Naive B cell (primary cell): ENCODE results near the gene PCDH9. TPM values are rescaled to one million over a fixed set of nuclear protein-coding genes. Genes with fewer than 3 reads are reported as not detected.

Experiments
- ATAC-seq, 2 donors: fragments of 150-1000 bp; cut with Tn5 transposase; 2 replicates each; pipeline ENCODE4 v1.10.0; 2021; ENCODE audit warnings: low read depth in 2 of 2, mild to moderate bottlenecking in 2 of 2, moderate library complexity in 2 of 2
- DNase-seq: peaks from one replicate; pipeline ENCODE4 v3.0.0; 2022
- H3K27ac Mint-ChIP-seq, 6 donors: one replicate each; pipeline ENCODE4 v1.8.0; 2020 to 2022; ENCODE audit warnings: mild to moderate bottlenecking in 6 of 6, mixed read lengths in 6 of 6, moderate library complexity in 5 of 6, inconsistent platforms in 2 of 6
- H3K27me3 Mint-ChIP-seq, 3 donors: one replicate each; pipeline ENCODE4 v1.8.0; 2021 to 2022; ENCODE audit warnings: mixed read lengths in 3 of 3, mild to moderate bottlenecking in 1 of 3
- H3K36me3 Mint-ChIP-seq, 2 donors: one replicate each; pipeline ENCODE4 v1.8.0; 2020 to 2022; ENCODE audit warnings: mixed read lengths in 2 of 2, inconsistent platforms in 1 of 2, mild to moderate bottlenecking in 1 of 2
- H3K4me1 Mint-ChIP-seq, 3 donors: one replicate each; pipeline ENCODE4 v1.8.0; 2020 to 2022; ENCODE audit warnings: mixed read lengths in 3 of 3, inconsistent platforms in 1 of 3, mild to moderate bottlenecking in 1 of 3, moderate library complexity in 1 of 3
- H3K4me3 Mint-ChIP-seq, 8 donors: one replicate each; pipeline ENCODE4 v1.8.0; 2020 to 2022; ENCODE audit warnings: mild to moderate bottlenecking in 8 of 8, mixed read lengths in 8 of 8, moderate library complexity in 8 of 8, inconsistent platforms in 2 of 8
- H3K9me3 Mint-ChIP-seq, 7 donors: one replicate each; pipeline ENCODE4 v1.8.0; 2020 to 2022; ENCODE audit warnings: mixed read lengths in 7 of 7, mild to moderate bottlenecking in 5 of 7, inconsistent platforms in 2 of 7, moderate library complexity in 1 of 7
- polyA plus RNA-seq, 6 donors: library from polyadenylated mRNA; unstranded; fragments of 300-500 nt; fragmentation: Illumina TruSeq; gene quantifications; one replicate each; pipeline ENCODE4 v1.2.3, GENCODE V29; 2021; ENCODE audit warnings: low read depth in 6 of 6

Gene PCDH9
- polyA plus RNA-seq, 6 donors from 2014 or later: 49.9 to 70.2 (median 57.2) TPM

DNA sequence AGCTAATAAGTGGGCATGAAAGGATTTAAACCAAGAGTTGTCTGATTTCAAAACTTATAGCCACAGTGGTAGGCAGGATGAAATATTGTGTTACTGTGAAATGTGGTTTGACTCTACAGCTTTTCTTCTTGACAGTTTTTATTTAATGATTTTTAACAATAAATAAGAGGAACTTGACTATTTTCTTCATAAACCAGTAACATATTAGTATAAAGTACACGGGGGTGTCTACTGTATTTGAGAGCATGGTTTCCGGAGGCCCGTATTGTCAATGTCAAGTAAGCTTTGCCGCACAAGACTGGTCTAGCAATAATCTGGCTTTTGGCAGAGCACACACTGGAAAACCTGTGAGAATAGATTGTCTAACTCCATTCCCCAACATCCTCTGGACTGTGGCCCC, 894.5 kb downstream of the PCDH9 start:
- H3K27me3 Mint-ChIP-seq: no peaks in the 10 kb centered on the region
- no peaks in the 10 kb centered on the region for H3K4me1 Mint-ChIP-seq
- ATAC-seq (no peak), DNase-seq (no peak)
- H3K9me3 Mint-ChIP-seq: no peaks in the 10 kb centered on the region
- H3K27ac Mint-ChIP-seq: no peak overlapping the region
- no peaks in the 10 kb centered on the region for H3K36me3 Mint-ChIP-seq
- H3K4me3 Mint-ChIP-seq: no peak overlapping the region

DNA sequence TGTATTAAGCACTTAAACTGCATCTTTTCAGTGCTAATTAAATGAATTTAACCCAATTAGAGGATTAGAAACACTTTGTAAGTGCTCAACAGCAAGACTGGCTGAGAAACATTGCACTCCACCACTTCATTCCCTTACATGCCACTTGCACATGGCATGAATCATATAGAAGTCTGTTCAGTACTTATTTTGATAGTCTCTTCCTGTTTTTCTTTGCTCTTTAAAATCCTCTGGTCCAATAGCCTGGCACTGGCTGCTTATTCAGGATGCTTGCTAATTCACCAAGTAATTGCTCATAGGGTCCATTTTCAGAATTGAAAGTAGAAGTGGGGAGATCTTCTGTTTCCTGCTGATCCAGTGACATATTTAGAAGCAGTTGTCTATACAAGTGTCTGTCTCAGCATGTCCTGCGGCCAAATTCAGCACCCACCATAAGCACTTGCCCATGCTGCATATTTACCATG, 900.1 kb downstream of the PCDH9 start:
- Mint-ChIP-seq H3K4me3 (no peak overlapping the region), H3K27me3 (no peaks in the 10 kb centered on the region), H3K27ac (peak overlapping the region in 1 of 6 donors; percentile 59), H3K36me3 (no peaks in the 10 kb centered on the region), H3K4me1 (peaks cover 4 to 7% (median 5%) of the 10 kb centered on the region in 3 donors), H3K9me3 (no peaks in the 10 kb centered on the region)
- DNase-seq (no peak), ATAC-seq (no peak)

DNA sequence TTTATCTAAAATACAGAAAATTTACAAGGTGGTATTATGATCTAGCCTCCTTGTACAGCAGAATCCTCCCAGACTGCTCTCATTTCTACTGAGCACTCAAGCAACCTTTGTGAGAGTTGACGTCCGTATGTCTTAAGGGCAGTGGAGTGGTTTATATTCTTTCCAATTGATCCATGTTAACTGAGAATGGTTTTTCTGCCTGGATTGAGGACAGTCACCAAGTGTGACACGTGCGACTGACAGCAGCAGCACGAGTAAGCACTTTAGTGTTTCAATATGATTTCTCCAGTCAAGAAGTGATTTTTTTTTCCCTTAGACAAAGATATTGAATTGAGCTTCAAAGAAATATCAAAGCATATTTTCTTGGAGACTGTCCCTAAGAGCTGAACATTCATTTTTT, 901.7 kb downstream of the PCDH9 start:
- Mint-ChIP-seq H3K4me3 (no peak overlapping the region), H3K9me3 (no peaks in the 10 kb centered on the region), H3K4me1 (peaks cover 4 to 7% (median 5%) of the 10 kb centered on the region in 3 donors), H3K27me3 (no peaks in the 10 kb centered on the region), H3K36me3 (no peaks in the 10 kb centered on the region), H3K27ac (no peak overlapping the region)
- DNase-seq: no peak
- no peak for ATAC-seq

DNA sequence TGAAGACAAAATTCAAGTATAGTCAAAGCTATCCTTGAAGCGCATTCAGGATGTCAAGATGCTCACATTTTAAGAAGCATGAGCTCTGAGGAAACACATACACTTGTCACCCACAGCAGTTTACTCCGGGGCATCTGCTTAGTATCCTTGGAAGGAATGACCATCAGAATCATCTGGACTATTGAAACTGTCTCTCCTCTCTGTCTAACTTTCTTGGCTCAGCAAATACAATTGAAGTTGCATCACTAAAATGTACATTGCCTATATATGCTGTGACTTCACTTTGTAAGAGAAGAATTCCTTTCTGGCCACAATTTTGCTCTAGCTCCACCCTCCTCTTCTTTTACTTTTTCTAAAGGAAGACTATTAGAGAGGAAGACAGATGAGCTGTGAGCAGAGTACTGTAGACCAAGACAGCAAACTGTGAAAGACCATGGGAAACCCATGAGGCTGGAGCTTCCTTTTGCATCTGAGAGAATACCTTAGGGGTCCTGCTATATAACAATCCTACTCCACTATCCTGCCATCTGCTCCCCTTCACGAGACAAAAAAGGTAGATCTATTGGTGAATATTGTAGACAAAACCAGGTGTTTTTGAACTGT, 906.3 kb downstream of the PCDH9 start:
- ATAC-seq: no peak
- Mint-ChIP-seq H3K4me3 (no peak overlapping the region), H3K27ac (no peak overlapping the region), H3K27me3 (no peaks in the 10 kb centered on the region), H3K4me1 (no peaks in the 10 kb centered on the region), H3K36me3 (no peaks in the 10 kb centered on the region), H3K9me3 (no peaks in the 10 kb centered on the region)
- no peak for DNase-seq

DNA sequence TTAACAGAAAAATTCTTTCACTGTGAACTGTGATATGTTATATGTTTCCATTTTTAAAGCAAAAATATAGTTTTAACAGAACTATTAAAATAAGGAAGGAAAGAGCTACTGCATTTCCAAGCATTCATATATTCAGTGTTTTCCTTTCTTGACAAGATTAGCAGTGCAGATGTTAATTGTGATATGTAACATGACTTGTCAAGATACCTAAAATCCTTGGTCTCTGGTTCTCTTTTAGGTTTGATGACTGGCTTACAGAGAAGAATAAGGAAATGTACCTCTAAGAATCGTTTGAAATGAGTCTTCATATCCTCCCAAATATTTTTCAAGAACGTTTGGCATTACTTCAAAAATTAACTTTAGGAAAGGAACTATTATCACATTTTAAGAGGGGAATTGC, 907.2 kb downstream of the PCDH9 start:
- Mint-ChIP-seq H3K9me3 (no peaks in the 10 kb centered on the region), H3K27me3 (no peaks in the 10 kb centered on the region), H3K4me1 (no peaks in the 10 kb centered on the region), H3K4me3 (no peak overlapping the region), H3K36me3 (no peaks in the 10 kb centered on the region), H3K27ac (peak overlapping the region in 1 of 6 donors; percentile 33)
- no peak for DNase-seq
- ATAC-seq: no peak

DNA sequence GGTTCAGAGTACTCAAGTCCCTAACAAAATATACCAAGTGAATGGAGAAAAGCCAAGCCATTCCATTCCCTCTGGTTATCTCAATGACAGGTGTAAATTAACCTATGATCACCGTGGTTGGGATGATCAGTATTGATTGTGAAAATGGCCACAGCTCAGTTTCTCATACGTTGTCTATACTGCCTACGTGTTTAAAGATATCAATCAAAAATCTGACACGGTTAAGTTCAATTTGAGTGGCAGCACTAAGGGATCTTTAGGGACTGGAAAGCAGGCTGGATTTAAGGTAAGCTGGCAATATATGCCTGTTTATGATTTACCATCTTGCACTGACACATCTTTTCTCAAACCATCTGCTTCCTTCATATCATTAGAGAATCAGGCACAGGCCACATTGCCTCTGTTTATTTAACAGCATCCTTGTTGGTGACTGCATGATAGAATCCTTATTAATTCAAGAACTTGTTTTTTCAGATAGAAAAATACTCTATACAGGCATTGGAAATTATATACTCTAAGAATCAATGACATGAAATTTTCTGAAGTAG, 907.9 kb downstream of the PCDH9 start:
- no peaks in the 10 kb centered on the region for H3K4me1 Mint-ChIP-seq

DNA sequence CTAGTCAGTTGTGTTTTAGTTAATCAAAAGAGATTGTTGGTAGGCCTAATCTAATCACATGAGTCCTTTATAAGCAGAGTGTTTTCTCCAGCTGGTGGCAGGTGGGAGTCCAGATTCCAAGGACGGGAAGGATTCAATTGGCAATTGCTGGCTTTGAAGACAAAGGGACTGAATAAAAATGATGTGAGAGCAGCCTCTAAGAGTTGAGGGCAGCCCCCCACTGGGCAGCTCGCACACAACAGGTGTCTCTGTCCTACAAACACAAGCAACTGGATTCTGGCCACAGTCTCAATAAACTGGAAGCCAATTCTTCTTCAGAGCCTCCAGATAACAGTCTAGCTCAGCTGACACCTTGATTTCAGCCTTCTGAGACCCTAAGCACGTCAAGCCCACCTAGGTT, 915.2 kb downstream of the PCDH9 start:
- H3K27ac Mint-ChIP-seq: no peak overlapping the region
- no peak for ATAC-seq
- peaks cover 0 to 4% (median 0%) of the 10 kb centered on the region in 7 donors for H3K9me3 Mint-ChIP-seq
- H3K4me1 Mint-ChIP-seq: peaks cover 0 to 8% (median 6%) of the 10 kb centered on the region in 3 donors
- H3K36me3 Mint-ChIP-seq: no peaks in the 10 kb centered on the region
- DNase-seq: no peak
- H3K4me3 Mint-ChIP-seq: no peak overlapping the region
- no peaks in the 10 kb centered on the region for H3K27me3 Mint-ChIP-seq

More for the DNA sequence above, 907.9 kb downstream of the PCDH9 start:
- Mint-ChIP-seq H3K36me3 (no peaks in the 10 kb centered on the region), H3K27me3 (no peaks in the 10 kb centered on the region), H3K27ac (no peak overlapping the region), H3K4me3 (no peak overlapping the region), H3K9me3 (no peaks in the 10 kb centered on the region)
- DNase-seq (no peak), ATAC-seq (no peak)

DNA sequence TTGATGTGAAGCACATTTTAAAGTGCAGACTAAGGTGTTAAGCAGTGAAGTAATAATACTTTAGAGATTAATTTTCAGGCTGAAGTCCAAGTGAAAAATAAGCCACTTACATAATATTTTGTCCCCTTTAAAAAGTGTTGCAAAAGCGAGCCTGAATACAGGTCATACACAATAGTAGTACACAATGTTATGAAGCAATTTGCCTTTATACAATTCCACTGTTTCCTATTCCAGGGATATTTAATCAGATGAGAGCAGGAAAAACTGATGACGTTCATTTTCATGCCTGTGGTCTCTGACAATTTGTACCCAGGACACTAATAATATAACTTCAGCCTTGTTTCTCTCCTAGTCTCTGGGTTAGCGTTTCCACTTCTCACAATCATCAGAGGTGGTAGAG, 916.7 kb downstream of the PCDH9 start:
- no peak for DNase-seq
- Mint-ChIP-seq H3K27ac (no peak overlapping the region), H3K36me3 (no peaks in the 10 kb centered on the region), H3K27me3 (no peaks in the 10 kb centered on the region), H3K9me3 (peaks cover 0 to 4% (median 0%) of the 10 kb centered on the region in 7 donors), H3K4me3 (no peak overlapping the region), H3K4me1 (peaks cover 0 to 8% (median 6%) of the 10 kb centered on the region in 3 donors)
- ATAC-seq: no peak

DNA sequence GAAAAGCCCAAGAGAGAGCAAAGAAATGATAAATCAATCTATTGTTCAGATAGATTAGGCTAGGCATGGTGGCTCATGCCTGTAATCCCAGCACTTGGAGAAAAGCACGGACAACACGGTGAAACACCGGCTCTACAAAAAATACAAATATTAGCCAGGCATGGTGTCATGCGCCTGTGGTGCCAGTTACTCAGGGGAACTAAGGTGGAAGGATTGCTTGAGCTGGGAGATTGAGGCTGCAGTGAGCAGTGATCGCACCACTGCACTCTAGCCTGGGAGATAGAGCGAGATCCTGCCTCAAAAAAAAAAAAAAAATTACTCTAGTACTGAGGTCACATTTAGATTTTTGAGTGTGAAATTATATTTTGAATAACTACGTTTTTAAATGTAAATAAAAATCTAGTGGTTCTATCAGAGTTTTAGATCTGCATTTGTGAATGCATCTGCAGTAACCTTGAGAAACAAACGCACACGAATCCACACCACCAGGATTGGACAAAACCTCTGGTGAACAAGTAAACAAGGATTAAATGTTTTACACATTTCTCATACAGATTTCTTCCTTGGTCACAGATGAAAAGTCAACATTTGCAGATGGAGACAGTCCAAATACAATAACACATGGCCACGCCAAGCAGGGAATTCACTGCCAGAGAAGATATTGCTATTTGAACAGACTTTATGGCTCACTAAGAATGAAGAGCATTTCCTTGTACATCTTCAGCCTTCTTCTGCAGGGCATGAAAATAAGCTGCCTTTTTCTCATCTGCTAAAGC, 917.6 kb downstream of the PCDH9 start:
- ATAC-seq: no peak
- no peaks in the 10 kb centered on the region for H3K36me3 Mint-ChIP-seq
- peaks cover 0 to 8% (median 6%) of the 10 kb centered on the region in 3 donors for H3K4me1 Mint-ChIP-seq
- no peak for DNase-seq
- H3K4me3 Mint-ChIP-seq: no peak overlapping the region
- H3K9me3 Mint-ChIP-seq: peaks cover 0 to 4% (median 0%) of the 10 kb centered on the region in 7 donors
- H3K27ac Mint-ChIP-seq: peak overlapping the region in 1 of 6 donors; percentile 64
- no peaks in the 10 kb centered on the region for H3K27me3 Mint-ChIP-seq

DNA sequence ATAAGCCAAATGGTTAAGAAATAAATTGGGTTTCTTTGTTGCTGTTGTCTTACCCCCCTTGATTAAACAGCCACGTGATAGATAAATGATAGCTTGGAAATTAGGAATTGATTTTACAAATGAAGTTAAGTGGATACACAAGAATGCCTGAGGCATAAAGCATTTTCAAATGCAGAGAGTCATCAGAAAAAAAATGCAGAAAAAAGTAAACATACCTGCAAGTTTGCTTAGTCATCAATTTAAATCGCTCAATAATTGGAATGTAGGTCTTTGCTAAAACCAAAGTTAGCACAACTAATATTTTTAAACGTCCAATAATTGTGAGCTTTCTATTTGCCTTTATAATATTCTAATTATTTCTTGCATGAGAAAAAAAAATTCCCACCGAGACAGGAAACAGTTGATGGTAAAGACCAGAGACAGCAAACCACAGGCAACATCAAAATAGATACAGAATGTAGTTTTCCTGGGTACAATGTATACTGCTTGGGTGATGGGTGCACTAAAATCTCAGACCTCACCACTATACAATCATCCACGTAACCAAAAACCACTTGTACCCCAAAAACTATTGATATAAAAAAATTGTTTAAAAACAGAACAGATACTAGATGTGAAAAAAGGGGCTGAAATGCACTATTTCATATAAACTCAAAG, 924.0 kb downstream of the PCDH9 start:
- Mint-ChIP-seq H3K27me3 (no peaks in the 10 kb centered on the region), H3K4me1 (peaks cover 13 to 23% (median 22%) of the 10 kb centered on the region in 3 donors), H3K4me3 (peak overlapping the region in 6 of 8 donors; percentile 1 to 62 (median 32)), H3K9me3 (no peaks in the 10 kb centered on the region), H3K27ac (peak overlapping the region in 1 of 6 donors; percentile 28), H3K36me3 (no peaks in the 10 kb centered on the region)
- DNase-seq (no peak), ATAC-seq (peak in 1 of 2 donors; percentile 35)

DNA sequence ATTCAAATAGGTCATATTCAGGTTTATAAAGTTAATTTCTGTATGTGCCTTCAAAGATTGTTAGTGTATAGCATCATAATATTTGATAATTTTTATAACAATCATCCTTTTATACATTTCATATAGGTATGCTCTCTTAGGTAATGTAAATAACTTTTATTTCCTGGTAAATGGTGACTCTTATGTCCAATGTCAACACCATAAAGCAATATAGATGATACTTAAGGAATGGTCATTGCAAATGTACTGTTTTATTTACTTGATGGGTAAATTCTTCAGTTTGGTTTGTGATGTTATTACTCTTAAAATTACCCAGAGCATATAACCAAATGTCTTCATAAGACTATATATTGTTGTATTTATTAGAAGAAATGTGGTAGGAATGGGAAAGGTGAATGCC, 928.7 kb downstream of the PCDH9 start:
- no peaks in the 10 kb centered on the region for H3K27me3 Mint-ChIP-seq
- ATAC-seq (no peak), DNase-seq (no peak)
- H3K36me3 Mint-ChIP-seq: peaks cover 0 to 6% of the 10 kb centered on the region in 2 donors
- H3K4me1 Mint-ChIP-seq: peaks cover 9 to 17% (median 14%) of the 10 kb centered on the region in 3 donors
- H3K9me3 Mint-ChIP-seq: peaks cover 0 to 9% (median 6%) of the 10 kb centered on the region in 7 donors
- H3K27ac Mint-ChIP-seq: no peak overlapping the region
- H3K4me3 Mint-ChIP-seq: no peak overlapping the region

DNA sequence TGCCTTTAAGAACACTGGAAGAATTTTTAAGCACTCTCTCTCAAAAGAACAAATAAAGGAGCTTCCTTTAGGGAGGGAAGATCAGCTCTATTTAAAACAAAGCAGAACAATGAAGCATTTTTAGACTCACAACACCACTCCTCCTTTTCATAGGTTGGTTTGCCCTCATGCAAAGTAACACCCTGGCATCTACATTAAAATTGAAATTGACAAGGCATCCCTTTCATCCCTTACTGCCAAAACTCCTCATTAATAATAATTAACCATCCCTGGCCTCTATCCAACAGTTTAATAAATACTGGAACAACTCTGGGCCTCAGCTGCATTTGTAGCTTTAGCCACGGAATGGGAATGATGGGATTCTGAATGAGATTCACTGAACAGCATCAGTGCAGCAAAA, 929.1 kb downstream of the PCDH9 start:
- Mint-ChIP-seq H3K36me3 (peaks cover 0 to 11% of the 10 kb centered on the region in 2 donors), H3K27me3 (no peaks in the 10 kb centered on the region), H3K27ac (no peak overlapping the region), H3K4me1 (peaks cover 7 to 12% (median 11%) of the 10 kb centered on the region in 3 donors), H3K4me3 (no peak overlapping the region), H3K9me3 (peaks cover 0 to 14% (median 10%) of the 10 kb centered on the region in 7 donors)
- DNase-seq: no peak
- no peak for ATAC-seq

DNA sequence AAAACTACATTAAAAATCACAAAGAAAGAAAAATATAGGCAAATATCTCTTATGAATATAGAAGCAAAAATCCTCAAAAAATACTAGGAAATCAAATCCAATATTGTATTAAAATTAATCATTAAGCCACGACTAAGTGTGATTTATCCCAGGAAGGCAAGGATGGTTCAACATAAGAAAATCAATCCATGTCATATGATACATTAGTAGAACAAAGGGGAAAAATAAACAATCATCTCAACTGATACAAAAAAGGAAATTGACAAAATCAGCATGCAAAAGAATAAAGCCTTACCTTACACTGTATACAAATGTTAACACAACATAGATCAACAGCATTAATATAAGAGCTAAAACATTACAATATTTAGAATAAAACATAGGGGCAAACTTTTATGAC, 933.3 kb downstream of the PCDH9 start:
- H3K36me3 Mint-ChIP-seq: peaks cover 0 to 16% of the 10 kb centered on the region in 2 donors
- no peak overlapping the region for H3K4me3 Mint-ChIP-seq
- no peaks in the 10 kb centered on the region for H3K27me3 Mint-ChIP-seq
- H3K9me3 Mint-ChIP-seq: peaks cover 0 to 22% (median 11%) of the 10 kb centered on the region in 7 donors
- no peaks in the 10 kb centered on the region for H3K4me1 Mint-ChIP-seq
- no peak for ATAC-seq
- no peak for DNase-seq
- H3K27ac Mint-ChIP-seq: no peak overlapping the region
